A673 (cell line): Measurements from ENCODE around the gene ACP4. TPM values are rescaled to one million over a fixed set of nuclear protein-coding genes. Genes with fewer than 3 reads are reported as not detected.

Source experiments
- BruUV-seq: library from RNA; stranded (reverse); fragments of 400-500 nt; replicated peaks from 2 replicates; lab custom pipeline; 2021; lab: Mats Ljungman, UMichigan
- CTCF ChIA-PET: fragments of 300-600 bp; sonication (Branson Sonifier 250); formaldehyde crosslinking; loops from one replicate; lab custom pipeline; 2022; ENCODE audit warnings: antibody characterized with exemption; lab: Charles Lee
- POLR2A ChIA-PET: fragments of 300-600 bp; sonication (Branson Sonifier 250); formaldehyde crosslinking; loops from one replicate; lab custom pipeline; 2022; ENCODE audit warnings: antibody characterized with exemption; ENCODE audit not compliant: low non-redundant PET; lab: Charles Lee
- DNase-seq: peaks from one replicate; pipeline ENCODE4 v3.0.0-alpha.2; 2015; ENCODE audit warnings: low spot score
- H3K27ac ChIP-seq: fragments of 200-600 bp; sonication (generic); 2 replicates; pipeline ENCODE4 v1.5.1; 2016; ENCODE audit warnings: mixed run types, low read depth, mild to moderate bottlenecking, mixed read lengths, antibody characterized with exemption, low read length; ENCODE audit not compliant: poor library complexity, severe bottlenecking
- H3K27me3 ChIP-seq: fragments of 200-600 bp; sonication (generic); replicated peaks from 2 replicates; pipeline ENCODE4 v1.6.1; 2017; ENCODE audit warnings: mixed run types, low read depth, mild to moderate bottlenecking, mixed read lengths, antibody characterized with exemption, low read length; ENCODE audit not compliant: insufficient read depth, poor library complexity
- H3K36me3 ChIP-seq: fragments of 200-600 bp; sonication (generic); 2 replicates; pipeline ENCODE4 v1.6.1; 2016; ENCODE audit warnings: mixed run types, mild to moderate bottlenecking, mixed read lengths, antibody characterized with exemption, low read length; ENCODE audit not compliant: insufficient read depth, poor library complexity, severe bottlenecking
- H3K4me1 ChIP-seq: fragments of 200-600 bp; sonication (generic); 2 replicates; pipeline ENCODE4 v1.6.1; 2017; ENCODE audit warnings: mixed run types, mild to moderate bottlenecking, mixed read lengths, antibody characterized with exemption, low read length; ENCODE audit not compliant: insufficient read depth, poor library complexity, severe bottlenecking
- H3K4me3 ChIP-seq: fragments of 200-600 bp; sonication (generic); 2 replicates; pipeline ENCODE4 v1.5.1; 2016; ENCODE audit warnings: low read depth, mixed run types, mild to moderate bottlenecking, mixed read lengths, low read length; ENCODE audit not compliant: poor library complexity, severe bottlenecking
- H3K9me3 ChIP-seq: fragments of 200-600 bp; sonication (generic); 2 replicates; pipeline ENCODE4 v1.6.1; 2016; ENCODE audit warnings: mixed run types, low read depth, mild to moderate bottlenecking, mixed read lengths, antibody characterized with exemption, low read length; ENCODE audit not compliant: poor library complexity, severe bottlenecking
- CTCF ChIP-seq: fragments of 300-800, 200-600 bp; sonication (generic); conservative IDR thresholded peaks from 2 replicates; pipeline ENCODE4 v1.5.1; 2017; ENCODE audit warnings: low read depth, mild to moderate bottlenecking, antibody characterized with exemption, low read length, moderate library complexity, mixed read lengths
- EZH2 ChIP-seq: fragments of 200-600 bp; sonication (generic); IDR thresholded peaks from 2 replicates; pipeline ENCODE4 v1.6.1; 2017; ENCODE audit warnings: borderline replicate concordance, low read depth, mild to moderate bottlenecking, mixed read lengths, antibody characterized with exemption, low read length; ENCODE audit not compliant: poor library complexity, severe bottlenecking
- intact Hi-C: fragments of 100-400 bp; cut with micrococcal nuclease; formaldehyde crosslinking; loops from one replicate; pipeline ENCODE4 v1.10.0; 2022; ENCODE audit not compliant: unreplicated experiment
- total RNA-seq: library from RNA; stranded (reverse); gene quantifications from 2 replicates; pipeline ENCODE4 v1.2.3, GENCODE V29; 2021

The ACP4 gene
- total RNA-seq, 1 experiment from 2014 or later = not detected

DNA sequence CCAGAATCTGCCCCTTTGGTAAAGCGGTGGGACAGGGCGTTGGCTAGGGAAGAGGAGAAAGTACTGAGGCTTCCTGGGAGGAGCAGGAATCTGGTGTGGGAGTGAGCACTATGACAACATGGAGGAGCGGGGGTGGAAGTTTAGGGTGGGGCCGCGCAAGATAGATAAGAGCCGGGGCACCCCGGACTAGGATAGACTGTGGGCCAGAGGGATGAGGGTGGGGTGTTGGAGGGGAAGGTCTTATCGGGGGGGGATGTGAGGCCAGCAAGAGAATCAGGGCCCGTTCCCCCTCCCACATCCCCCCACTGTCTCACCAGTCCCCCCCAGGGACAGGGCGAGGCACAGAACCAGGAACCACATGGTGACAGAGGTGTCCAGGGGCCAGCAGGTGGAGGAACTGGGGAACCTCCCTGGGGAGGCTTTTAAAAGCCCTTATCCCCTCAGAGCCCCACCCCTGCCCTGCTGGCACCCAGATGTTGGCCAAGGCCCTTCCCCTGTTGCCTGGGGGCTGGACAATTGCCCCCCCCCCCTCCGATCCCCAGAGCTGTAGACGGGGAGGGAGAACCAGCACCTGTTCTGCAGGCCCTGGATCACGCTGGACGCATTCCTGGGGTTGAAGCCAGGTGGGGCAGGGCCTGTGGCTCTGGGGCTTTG, 33.3 kb downstream of the ACP4 start, which contains the start of gene KLK1:
TSS of gene KLK1 (minus strand) at position 399 of the 654 bp plus-strand sequence. CDS start at position 360, 39 bp downstream.
- DNase-seq = no peak
- no TSS peak for BruUV-seq
- intact Hi-C loops = no loop called here
- H3K27ac ChIP-seq = no peak within 1 kb of the TSS
- no peaks in the 10 kb centered on the region for H3K9me3 ChIP-seq
- no peaks in the 10 kb centered on the region for H3K4me1 ChIP-seq
- CTCF ChIA-PET = no interaction called here
- TF ChIP-seq EZH2 (no peak), CTCF (no peak)
- POLR2A ChIA-PET = no interaction called here
- no peak within 1 kb of the TSS for H3K4me3 ChIP-seq
- H3K27me3 ChIP-seq = peaks cover 10% of the 10 kb centered on the region
- H3K36me3 ChIP-seq = no peaks in the 10 kb centered on the region

- no peaks in the 10 kb centered on the region for H3K4me1 ChIP-seq
- peaks cover 10% of the 10 kb centered on the region for H3K27me3 ChIP-seq
- H3K27ac ChIP-seq = no peak overlapping the region
- H3K9me3 ChIP-seq = no peaks in the 10 kb centered on the region
- no peak for DNase-seq
- no peaks in the 10 kb centered on the region for H3K36me3 ChIP-seq
- BruUV-seq = no TSS peak
- H3K4me3 ChIP-seq = no peak overlapping the region
- intact Hi-C loops = no loop called here
- no peak for TF ChIP-seq EZH2
- TF ChIP-seq CTCF = no peak
- ChIA-PET CTCF (no interaction called here), POLR2A (no interaction called here)
Observed at GRCh38 chr19:50826492-50827240, 36.5 kb downstream of the ACP4 start.

DNA sequence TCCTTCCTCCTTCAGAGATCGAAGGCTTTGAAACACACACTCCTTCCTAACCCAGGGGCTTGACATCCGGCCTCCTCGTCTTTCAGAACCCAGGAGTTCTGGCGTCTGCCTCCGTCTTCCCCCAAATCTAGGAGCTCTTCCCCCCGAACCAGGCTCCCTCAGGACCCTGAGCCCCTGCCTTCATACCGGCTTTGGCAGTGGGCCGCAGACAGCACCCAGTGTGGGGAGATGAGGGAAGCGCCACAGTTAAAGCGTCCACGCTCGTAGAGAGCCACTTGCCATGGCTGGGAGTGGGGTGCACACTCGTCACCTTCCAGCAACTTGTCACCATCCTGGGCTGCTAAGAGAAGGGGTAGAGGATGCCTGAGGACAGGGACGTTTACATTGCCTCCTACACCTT, 37.3 kb downstream of the ACP4 start:
- no TSS peak for BruUV-seq
- ChIA-PET POLR2A (no interaction called here), CTCF (no interaction called here)
- no peak for DNase-seq
- H3K9me3 ChIP-seq = no peaks in the 10 kb centered on the region
- peaks cover 9% of the 10 kb centered on the region for H3K27me3 ChIP-seq
- H3K4me1 ChIP-seq = no peaks in the 10 kb centered on the region
- intact Hi-C loops = no loop called here
- H3K4me3 ChIP-seq = no peak overlapping the region
- no peak overlapping the region for H3K27ac ChIP-seq
- TF ChIP-seq EZH2 (no peak), CTCF (no peak)
- no peaks in the 10 kb centered on the region for H3K36me3 ChIP-seq
